ENCODE measurements around the gene YAF2. TPM values are rescaled to one million over a fixed set of nuclear protein-coding genes. Genes with fewer than 3 reads are reported as not detected.

YAF2 gene
- total and polyA plus RNA-seq, 2 of the 13 experiments (the other 11 are each of a cell fraction or from before 2014, with no cell fraction given): 8.4 to 11.7 TPM

DNA sequence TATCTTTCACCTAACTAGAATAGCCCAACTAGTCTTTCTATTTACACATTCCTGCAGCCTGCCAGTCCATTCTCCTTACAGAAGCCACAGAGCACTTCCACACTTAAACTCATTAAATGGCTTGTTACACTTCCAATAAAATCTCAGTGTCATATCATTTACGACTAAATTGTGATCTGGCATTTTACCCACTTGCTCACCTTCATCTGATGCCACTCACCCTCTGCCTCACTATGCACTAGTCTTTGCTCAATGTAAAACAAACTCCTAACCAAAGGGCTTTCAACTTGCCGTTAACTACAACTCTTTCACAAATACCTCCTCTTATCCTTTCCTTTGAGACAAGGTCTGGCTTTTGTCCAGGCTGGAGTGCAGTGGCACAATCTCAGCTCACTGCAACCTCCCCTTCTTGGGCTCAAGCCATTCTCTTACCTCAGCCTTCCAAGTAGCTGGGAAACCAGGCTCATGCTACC lies 24.1 kb downstream of the YAF2 start:
- TF ChIP-seq, protein P1, sequence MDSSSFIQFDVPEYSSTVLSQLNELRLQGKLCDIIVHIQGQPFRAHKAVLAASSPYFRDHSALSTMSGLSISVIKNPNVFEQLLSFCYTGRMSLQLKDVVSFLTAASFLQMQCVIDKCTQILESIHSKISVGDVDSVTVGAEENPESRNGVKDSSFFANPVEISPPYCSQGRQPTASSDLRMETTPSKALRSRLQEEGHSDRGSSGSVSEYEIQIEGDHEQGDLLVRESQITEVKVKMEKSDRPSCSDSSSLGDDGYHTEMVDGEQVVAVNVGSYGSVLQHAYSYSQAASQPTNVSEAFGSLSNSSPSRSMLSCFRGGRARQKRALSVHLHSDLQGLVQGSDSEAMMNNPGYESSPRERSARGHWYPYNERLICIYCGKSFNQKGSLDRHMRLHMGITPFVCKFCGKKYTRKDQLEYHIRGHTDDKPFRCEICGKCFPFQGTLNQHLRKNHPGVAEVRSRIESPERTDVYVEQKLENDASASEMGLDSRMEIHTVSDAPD (CRISPR knock-in tag; IDR thresholded peaks at IDR 0.05): no peak
- Histone ChIP-seq H3K4me3 (replicated peaks in 1 of 3; ENCODE audit: insufficient read depth in 1 of 3, low read depth in 2 of 3, low read length in 3 of 3) (no peak overlapping the region), H2AFZ (ENCODE audit: low read length) (no peak overlapping the region), H4K20me1 (ENCODE audit: insufficient read depth, low read length) (0 out of 2 replicates have a peak, but pooled peaks cover 3% of the 10 kb centered on the region), H3K36me3 (replicated peaks in 1 of 2; ENCODE audit: control insufficient read depth in 1 of 2, insufficient read depth in 2 of 2, low read length in 2 of 2) (peaks cover 0 to 1% of the 10 kb centered on the region in 2 experiments; a peak in 2 of 5 replicates), H3K27ac (ENCODE audit: extremely low read length, insufficient read depth, low read length) (no peak overlapping the region), H3K79me2 (ENCODE audit: insufficient read depth, low read length) (peaks cover 5% of the 10 kb centered on the region), H3K9me3 (ENCODE audit: low read length) (no peaks in the 10 kb centered on the region), H3K4me1 (ENCODE audit: insufficient read depth, low read length) (peaks cover 2% of the 10 kb centered on the region; the same call in 1 of the 2 replicates), H3K4me2 (ENCODE audit: low read depth, low read length) (no peak overlapping the region), H3K9ac (ENCODE audit: insufficient read depth, low read depth, low read length) (no peak overlapping the region), H3K27me3 (ENCODE audit: control insufficient read depth in 1 of 2, insufficient read depth in 2 of 2, low read length in 2 of 2) (no peaks in the 10 kb centered on the region)
- CTCF ChIA-PET (ENCODE audit: low intra/inter-chr PET ratio, low total read pairs): no interaction called here
- ATAC-seq (no peak), FAIRE-seq (no peak), DNase-seq (ENCODE audit: low spot score) (no peak)
- intact Hi-C loops (cut with micrococcal nuclease; ENCODE audit: unreplicated experiment) (no loop called here), in situ Hi-C loops (cut with HindIII; ENCODE audit: extremely low pct_ligation_motif_present, low pct_unique_long_range_greater_than_20kb) (no loop called here)
- POLR2A ChIA-PET: no interaction called here
- 87% methylated on average over 2 of the region's 2 CpGs for WGBS (ENCODE audit: low lambda C conversion rate)
- no TSS peak for BruUV-seq (replicated peaks)

DNA sequence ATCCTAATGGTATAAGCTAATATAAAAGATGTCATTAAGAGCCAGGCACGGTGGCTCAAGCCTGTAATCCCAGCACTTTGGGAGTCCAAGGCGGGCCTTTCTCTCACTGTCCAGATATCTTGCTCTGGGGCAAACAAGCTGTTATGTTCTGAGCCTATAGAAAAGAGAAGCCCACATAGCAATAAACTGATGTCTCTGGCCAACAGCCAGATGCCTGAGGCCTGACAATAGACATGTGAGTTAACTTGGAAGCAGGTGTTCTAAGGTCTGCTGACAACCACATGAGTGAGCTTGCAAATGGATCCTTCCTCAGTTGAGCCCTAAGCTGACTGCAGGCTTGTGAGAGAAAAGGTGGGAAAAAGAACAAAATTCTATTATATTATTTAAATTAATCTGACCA lies 25.0 kb downstream of the YAF2 start:
- Histone ChIP-seq H3K27me3 (ENCODE audit: control insufficient read depth in 1 of 2, insufficient read depth in 2 of 2, low read length in 2 of 2) (no peaks in the 10 kb centered on the region), H3K4me2 (ENCODE audit: low read depth, low read length) (no peak overlapping the region), H3K9ac (ENCODE audit: insufficient read depth, low read depth, low read length) (no peak overlapping the region), H3K4me3 (replicated peaks in 1 of 3; ENCODE audit: insufficient read depth in 1 of 3, low read depth in 2 of 3, low read length in 3 of 3) (no peak overlapping the region), H3K9me3 (ENCODE audit: low read length) (no peaks in the 10 kb centered on the region), H3K79me2 (ENCODE audit: insufficient read depth, low read length) (peaks cover 5% of the 10 kb centered on the region), H2AFZ (ENCODE audit: low read length) (no peak overlapping the region), H3K36me3 (replicated peaks in 1 of 2; ENCODE audit: control insufficient read depth in 1 of 2, insufficient read depth in 2 of 2, low read length in 2 of 2) (peaks cover 0 to 1% of the 10 kb centered on the region in 2 experiments; a peak in 2 of 5 replicates), H3K27ac (ENCODE audit: extremely low read length, insufficient read depth, low read length) (no peak overlapping the region), H4K20me1 (ENCODE audit: insufficient read depth, low read length) (0 out of 2 replicates have a peak, but pooled peaks cover 3% of the 10 kb centered on the region), H3K4me1 (ENCODE audit: insufficient read depth, low read length) (peaks cover 9% of the 10 kb centered on the region; the same call in 1 of the 2 replicates)
- intact Hi-C loops (cut with micrococcal nuclease; ENCODE audit: unreplicated experiment) (no loop called here), in situ Hi-C loops (cut with HindIII; ENCODE audit: extremely low pct_ligation_motif_present, low pct_unique_long_range_greater_than_20kb) (no loop called here)
- DNase-seq (ENCODE audit: low spot score): no peak
- FAIRE-seq: no peak
- POLR2A ChIA-PET: no interaction called here
- CTCF ChIA-PET (ENCODE audit: low intra/inter-chr PET ratio, low total read pairs): no interaction called here
- 96% methylated on average over 2 of the region's 2 CpGs for WGBS (ENCODE audit: low lambda C conversion rate)
- BruUV-seq (replicated peaks): no TSS peak
- no peak for ATAC-seq
- no peak for TF ChIP-seq ZNF562 (CRISPR knock-in tag; IDR thresholded peaks at IDR 0.05; ENCODE audit: borderline replicate concordance)
- no peak for TF ChIP-seq ZNF446 (CRISPR knock-in tag; IDR thresholded peaks at IDR 0.05)
- no peak for TF ChIP-seq ZNF558 (CRISPR knock-in tag; IDR thresholded peaks at IDR 0.05; ENCODE audit: borderline replicate concordance)
- TF ChIP-seq, protein P1 (CRISPR knock-in tag; IDR thresholded peaks at IDR 0.05): no peak

All from HepG2 (cell line).